ENCODE measurements around the gene CMIP.

The CMIP gene

GRCh38 chr16:81570151-81570846 is 125.7 kb downstream of the CMIP start:
- H3K4me1 ChIP-seq = peaks cover 22 to 44% (median 34%) of the 10 kb centered on the region in 10 experiments

GRCh38 chr16:81571175-81571574 is 126.6 kb downstream of the CMIP start:
- H4K20me1 ChIP-seq = peaks cover 100% of the 10 kb centered on the region in 11 experiments
- H3K9me3 ChIP-seq (replicated peaks in 1 of 11) = no peaks in the 10 kb centered on the region
- no peak overlapping the region for H3K4me3 ChIP-seq
- no peak overlapping the region for H3K27ac ChIP-seq
- no peak for TF ChIP-seq Cebpa-rat (IDR thresholded peaks at IDR 0.05)
- H3K4me1 ChIP-seq = peaks cover 22 to 44% (median 34%) of the 10 kb centered on the region in 10 experiments
- no peak overlapping the region for H3K4me2 ChIP-seq
- peaks cover 4 to 85% (median 26%) of the 10 kb centered on the region in 11 experiments; a peak in 16 of 22 replicates for H3K36me3 ChIP-seq
- no peaks in the 10 kb centered on the region for H3K27me3 ChIP-seq
- no peak overlapping the region for H3K9ac ChIP-seq

More at GRCh38 chr16:81570151-81570846, 125.7 kb downstream of the CMIP start:
- Histone ChIP-seq H3K27ac (peak overlapping the region in 4 of 11 experiments; percentile 3 to 26 (median 19); a peak in 3 of 22 replicates), H3K9ac (peak overlapping the region in 7 of 11 experiments; percentile 1 to 17 (median 6); a peak in 4 of 22 replicates), H3K27me3 (no peaks in the 10 kb centered on the region), H4K20me1 (peaks cover 100% of the 10 kb centered on the region in 11 experiments), H3K36me3 (peaks cover 6 to 85% (median 35%) of the 10 kb centered on the region in 11 experiments; a peak in 18 of 22 replicates), H3K4me3 (no peak overlapping the region), H3K9me3 (replicated peaks in 1 of 11) (no peaks in the 10 kb centered on the region), H3K4me2 (peak overlapping the region in 5 of 11 experiments; percentile 17 to 29 (median 22); a peak in 4 of 22 replicates)
- TF ChIP-seq Cebpa-rat (IDR thresholded peaks at IDR 0.05) = no peak

- Histone ChIP-seq H4K20me1 (peaks cover 99 to 100% (median 100%) of the 10 kb centered on the region in 11 experiments), H3K9me3 (replicated peaks in 1 of 11) (no peaks in the 10 kb centered on the region), H3K27ac (no peak overlapping the region), H3K4me3 (no peak overlapping the region), H3K4me2 (no peak overlapping the region), H3K9ac (no peak overlapping the region), H3K27me3 (no peaks in the 10 kb centered on the region), H3K4me1 (peaks cover 22 to 44% (median 34%) of the 10 kb centered on the region in 10 experiments), H3K36me3 (peaks cover 4 to 85% (median 20%) of the 10 kb centered on the region in 11 experiments; a peak in 17 of 22 replicates)
- TF ChIP-seq Cebpa-rat (IDR thresholded peaks at IDR 0.05) = no peak
Measured at GRCh38 chr16:81571592-81572385, 127.2 kb downstream of the CMIP start.

GRCh38 chr16:81572386-81573144 is 128.0 kb downstream of the CMIP start:
- Histone ChIP-seq H3K4me2 (no peak overlapping the region), H3K27me3 (no peaks in the 10 kb centered on the region), H3K4me3 (no peak overlapping the region), H3K27ac (no peak overlapping the region), H3K36me3 (peaks cover 4 to 78% (median 20%) of the 10 kb centered on the region in 11 experiments; a peak in 16 of 22 replicates), H3K9ac (no peak overlapping the region), H3K9me3 (replicated peaks in 1 of 11) (no peaks in the 10 kb centered on the region), H4K20me1 (peaks cover 91 to 100% (median 94%) of the 10 kb centered on the region in 11 experiments), H3K4me1 (peaks cover 20 to 36% (median 29%) of the 10 kb centered on the region in 10 experiments)
- TF ChIP-seq Cebpa-rat (IDR thresholded peaks at IDR 0.05) = no peak

GRCh38 chr16:81573533-81574020 is 129.0 kb downstream of the CMIP start:
- Histone ChIP-seq H3K4me3 (no peak overlapping the region), H3K27me3 (no peaks in the 10 kb centered on the region), H4K20me1 (peaks cover 88 to 100% (median 93%) of the 10 kb centered on the region in 11 experiments), H3K27ac (no peak overlapping the region), H3K36me3 (peaks cover 8 to 78% (median 24%) of the 10 kb centered on the region in 11 experiments; a peak in 18 of 22 replicates), H3K4me2 (no peak overlapping the region), H3K4me1 (peaks cover 10 to 30% (median 19%) of the 10 kb centered on the region in 10 experiments), H3K9me3 (replicated peaks in 1 of 11) (peaks cover 0 to under 1% (median 0%) of the 10 kb centered on the region in 11 experiments; a peak in 1 of 22 replicates), H3K9ac (no peak overlapping the region)
- TF ChIP-seq Cebpa-rat (IDR thresholded peaks at IDR 0.05) = no peak

- H3K36me3 ChIP-seq = peaks cover 12 to 78% (median 20%) of the 10 kb centered on the region in 11 experiments; a peak in 18 of 22 replicates
- peaks cover 0 to 6% (median 0%) of the 10 kb centered on the region in 11 experiments; a peak in 3 of 22 replicates for H3K9me3 ChIP-seq (replicated peaks in 1 of 11)
- H3K4me2 ChIP-seq = no peak overlapping the region
- H3K4me3 ChIP-seq = no peak overlapping the region
- peaks cover 88 to 100% (median 93%) of the 10 kb centered on the region in 11 experiments for H4K20me1 ChIP-seq
- H3K4me1 ChIP-seq = peaks cover 8 to 32% (median 16%) of the 10 kb centered on the region in 10 experiments; a peak in 19 of 20 replicates
- TF ChIP-seq Cebpa-rat (IDR thresholded peaks at IDR 0.05) = no peak
- H3K9ac ChIP-seq = no peak overlapping the region
- no peak overlapping the region for H3K27ac ChIP-seq
- no peaks in the 10 kb centered on the region for H3K27me3 ChIP-seq
Measured at GRCh38 chr16:81574168-81574567, 129.6 kb downstream of the CMIP start.

- Histone ChIP-seq H3K27me3 (no peaks in the 10 kb centered on the region), H4K20me1 (peaks cover 87 to 100% (median 93%) of the 10 kb centered on the region in 11 experiments), H3K27ac (no peak overlapping the region)
Measured at GRCh38 chr16:81575307-81575706, 130.7 kb downstream of the CMIP start.

GRCh38 chr16:81575834-81576233 is 131.2 kb downstream of the CMIP start:
- peaks cover 86 to 100% (median 93%) of the 10 kb centered on the region in 11 experiments for H4K20me1 ChIP-seq
- no peak overlapping the region for H3K9ac ChIP-seq

More at GRCh38 chr16:81575307-81575706, 130.7 kb downstream of the CMIP start:
- Histone ChIP-seq H3K9me3 (replicated peaks in 1 of 11) (peaks cover 0 to 7% (median 0%) of the 10 kb centered on the region in 11 experiments; a peak in 3 of 22 replicates), H3K4me1 (peaks cover under 1 to 27% (median 5%) of the 10 kb centered on the region in 10 experiments; a peak in 19 of 20 replicates), H3K4me2 (no peak overlapping the region), H3K36me3 (peaks cover 10 to 72% (median 20%) of the 10 kb centered on the region in 11 experiments; a peak in 19 of 22 replicates), H3K9ac (no peak overlapping the region), H3K4me3 (no peak overlapping the region)
- TF ChIP-seq Cebpa-rat (IDR thresholded peaks at IDR 0.05) = no peak

More at GRCh38 chr16:81575834-81576233, 131.2 kb downstream of the CMIP start:
- H3K27ac ChIP-seq = no peak overlapping the region
- peaks cover 0 to 23% (median 0%) of the 10 kb centered on the region in 10 experiments; a peak in 6 of 20 replicates for H3K4me1 ChIP-seq
- H3K4me3 ChIP-seq = no peak overlapping the region
- H3K27me3 ChIP-seq = no peaks in the 10 kb centered on the region
- peaks cover 12 to 69% (median 20%) of the 10 kb centered on the region in 11 experiments; a peak in 19 of 22 replicates for H3K36me3 ChIP-seq
- no peak overlapping the region for H3K4me2 ChIP-seq
- no peak for TF ChIP-seq Cebpa-rat (IDR thresholded peaks at IDR 0.05)
- H3K9me3 ChIP-seq (replicated peaks in 1 of 11) = peaks cover 0 to 7% (median 0%) of the 10 kb centered on the region in 11 experiments; a peak in 3 of 22 replicates
